CD14-positive monocyte (primary cell): ENCODE data around the gene TECRL. TPM values are rescaled to one million over a fixed set of nuclear protein-coding genes. Genes with fewer than 3 reads are reported as not detected.

Source experiments
- DNase-seq, 3 donors: peaks; one replicate each; pipeline ENCODE4 v3.0.0-alpha.2; 2011 to 2022
- H2AFZ ChIP-seq: 2 replicates; pipeline ENCODE4 v1.6.0; 2012; ENCODE audit warnings: mild to moderate bottlenecking, low read depth, low read length, inconsistent platforms; ENCODE audit not compliant: insufficient read depth, poor library complexity, severe bottlenecking
- H3K27ac ChIP-seq, 2 donors: 1 replicate in 1 of 2; 2 replicates in 1 of 2; pipeline ENCODE4 v1.5.1; 2012 to 2013; ENCODE audit warnings: low read length in 2 of 2, control low read depth in 1 of 2, inconsistent platforms in 1 of 2, low read depth in 1 of 2, mild to moderate bottlenecking in 1 of 2
- H3K27me3 ChIP-seq, 2 donors: one replicate each; pipeline versions ENCODE4 v1.6.0 to v1.6.1; 2011 to 2013; ENCODE audit warnings: low read length in 2 of 2; ENCODE audit not compliant: control insufficient read depth in 2 of 2, insufficient read depth in 2 of 2
- H3K36me3 ChIP-seq, 2 donors: replicated peaks in 1 of 2; 1 replicate in 1 of 2; 2 replicates in 1 of 2; pipeline versions ENCODE4 v1.5.1 to v1.6.1; 2012 to 2013; ENCODE audit warnings: low read length in 2 of 2, control low read depth in 1 of 2, inconsistent platforms in 1 of 2, mild to moderate bottlenecking in 1 of 2; ENCODE audit not compliant: insufficient read depth in 2 of 2, control insufficient read depth in 1 of 2
- H3K4me1 ChIP-seq, 2 donors: 1 replicate in 1 of 2; 2 replicates in 1 of 2; pipeline versions ENCODE4 v1.5.1 to v1.6.1; 2012 to 2013; ENCODE audit warnings: low read length in 2 of 2, control low read depth in 1 of 2, inconsistent platforms in 1 of 2, mild to moderate bottlenecking in 1 of 2, moderate library complexity in 1 of 2; ENCODE audit not compliant: insufficient read depth in 2 of 2, control insufficient read depth in 1 of 2
- H3K4me2 ChIP-seq: replicated peaks from 2 replicates; pipeline ENCODE3; 2012; ENCODE audit warnings: low read length, moderate library complexity, mild to moderate bottlenecking; ENCODE audit not compliant: poor library complexity, severe bottlenecking; ENCODE audit errors: extremely low read depth
- H3K4me3 ChIP-seq, 3 experiments: fragments of 200-600 bp in 1 of 3; sonication (generic) in 1 of 3; replicated peaks in 1 of 3; 1 replicate in 2 of 3; 2 replicates in 1 of 3; pipeline ENCODE4 v1.5.1; 2011 to 2013; ENCODE audit warnings: low read length in 3 of 3, mild to moderate bottlenecking in 3 of 3, control low read depth in 2 of 3, low read depth in 2 of 3, inconsistent platforms in 1 of 3, moderate library complexity in 1 of 3
- H3K79me2 ChIP-seq: 2 replicates; pipeline ENCODE4 v1.6.0; 2012; ENCODE audit warnings: mild to moderate bottlenecking, control low read depth, inconsistent platforms, low read length, moderate library complexity; ENCODE audit not compliant: insufficient read depth
- H3K9ac ChIP-seq: 2 replicates; pipeline ENCODE4 v1.6.0; 2017; ENCODE audit warnings: low read length, mild to moderate bottlenecking; ENCODE audit not compliant: insufficient read depth, poor library complexity, severe bottlenecking
- H3K9me3 ChIP-seq, 2 donors: replicated peaks in 1 of 2; 1 replicate in 1 of 2; 2 replicates in 1 of 2; pipeline versions ENCODE4 v1.5.1 to v1.6.1; 2012 to 2013; ENCODE audit warnings: low read length in 2 of 2, control low read depth in 1 of 2; ENCODE audit not compliant: control insufficient read depth in 1 of 2, insufficient read depth in 1 of 2
- H4K20me1 ChIP-seq: 2 replicates; pipeline ENCODE4 v1.6.0; 2012; ENCODE audit warnings: mild to moderate bottlenecking, low read length, control low read depth, moderate library complexity; ENCODE audit not compliant: insufficient read depth
- H3K27ac Mint-ChIP-seq, 7 donors: one replicate each; pipeline ENCODE4 v1.8.0; 2020; ENCODE audit warnings: mild to moderate bottlenecking in 7 of 7, mixed read lengths in 7 of 7, moderate library complexity in 6 of 7, inconsistent platforms in 2 of 7
- H3K27me3 Mint-ChIP-seq, 3 donors: one replicate each; pipeline ENCODE4 v1.8.0; 2021 to 2022; ENCODE audit warnings: low read depth in 3 of 3, mild to moderate bottlenecking in 3 of 3, mixed read lengths in 3 of 3, moderate library complexity in 3 of 3, inconsistent platforms in 1 of 3
- H3K36me3 Mint-ChIP-seq, 2 donors: one replicate each; pipeline ENCODE4 v1.8.0; 2020; ENCODE audit warnings: mixed read lengths in 2 of 2, inconsistent platforms in 1 of 2, mild to moderate bottlenecking in 1 of 2
- H3K4me1 Mint-ChIP-seq: one replicate; pipeline ENCODE4 v1.8.0; 2020; ENCODE audit warnings: mild to moderate bottlenecking, mixed read lengths
- H3K4me3 Mint-ChIP-seq, 2 donors: one replicate each; pipeline ENCODE4 v1.8.0; 2020; ENCODE audit warnings: mild to moderate bottlenecking in 2 of 2, mixed read lengths in 2 of 2, moderate library complexity in 1 of 2
- H3K9me3 Mint-ChIP-seq, 7 donors: one replicate each; pipeline ENCODE4 v1.8.0; 2020 to 2022; ENCODE audit warnings: mixed read lengths in 7 of 7, mild to moderate bottlenecking in 6 of 7, moderate library complexity in 6 of 7, inconsistent platforms in 2 of 7
- CTCF ChIP-seq: fragments of 200-600 bp; IDR thresholded peaks from one replicate; pipeline ENCODE4 v1.8.0; 2022; ENCODE audit warnings: antibody characterized with exemption, mild to moderate bottlenecking
- WGBS: methylation state at CpG from one replicate; pipeline ENCODE4 v1.1.5; 2013; ENCODE audit warnings: missing lambda C conversion rate; ENCODE audit not compliant: insufficient coverage; 5-methylcytosine and 5-hydroxymethylcytosine counted together
- intact Hi-C, 2 donors: fragments of 100-400 bp; cut with micrococcal nuclease; formaldehyde crosslinking; loops; one replicate each; pipeline versions ENCODE4 v1.15.0 to v1.15.1; 2023
- polyA plus RNA-seq, 3 donors: library from polyadenylated mRNA; depleted of rRNA in 1 of 3; unstranded in 2 of 3; stranded (reverse) in 1 of 3; fragments of 300-500 nt in 2 of 3; fragments of >200 nt in 1 of 3; fragmentation: Illumina TruSeq in 2 of 3; gene quantifications; 1 replicate in 2 of 3; 2 replicates in 1 of 3; pipeline ENCODE4 v1.2.3, GENCODE V29; 2012 to 2021

The TECRL gene
- polyA plus RNA-seq, 3 donors = not detected

GRCh38 chr4:64271601-64272081 lies 137.6 kb downstream of the TECRL start:
- H3K27ac Mint-ChIP-seq = no peak overlapping the region
- peaks cover 0 to 12% (median 2%) of the 10 kb centered on the region in 7 donors for H3K9me3 Mint-ChIP-seq
- DNase-seq = no peak
- Histone ChIP-seq H3K4me2 (no peak overlapping the region), H3K27ac (no peak overlapping the region), H3K27me3 (no peaks in the 10 kb centered on the region), H3K4me1 (no peaks in the 10 kb centered on the region), H3K36me3 (no peaks in the 10 kb centered on the region), H3K4me3 (no peak overlapping the region), H3K79me2 (no peaks in the 10 kb centered on the region), H3K9me3 (peaks cover 4 to 15% of the 10 kb centered on the region in 2 donors), H4K20me1 (no peaks in the 10 kb centered on the region), H3K9ac (no peak overlapping the region), H2AFZ (no peak overlapping the region)
- H3K36me3 Mint-ChIP-seq = no peaks in the 10 kb centered on the region
- no peak for TF ChIP-seq CTCF
- intact Hi-C loops = no loop called here
- H3K4me3 Mint-ChIP-seq = no peak overlapping the region
- H3K27me3 Mint-ChIP-seq = no peaks in the 10 kb centered on the region
- WGBS = 79% methylated on average over 9 of the region's 9 CpGs
- H3K4me1 Mint-ChIP-seq = no peaks in the 10 kb centered on the region

GRCh38 chr4:64266669-64267068 lies 142.6 kb downstream of the TECRL start:
- Mint-ChIP-seq H3K27ac (no peak overlapping the region), H3K4me1 (no peaks in the 10 kb centered on the region), H3K27me3 (no peaks in the 10 kb centered on the region), H3K9me3 (peaks cover 0 to 12% (median 4%) of the 10 kb centered on the region in 7 donors), H3K36me3 (no peaks in the 10 kb centered on the region), H3K4me3 (no peak overlapping the region)
- no peaks in the 10 kb centered on the region for H3K36me3 ChIP-seq
- no peak overlapping the region for H2AFZ ChIP-seq
- H4K20me1 ChIP-seq = no peaks in the 10 kb centered on the region
- 91% methylated on average over 2 of the region's 2 CpGs for WGBS
- peaks cover 2 to 17% of the 10 kb centered on the region in 2 donors for H3K9me3 ChIP-seq
- DNase-seq = no peak
- intact Hi-C loops = no loop called here
- H3K27ac ChIP-seq = no peak overlapping the region
- H3K4me2 ChIP-seq = no peak overlapping the region
- H3K79me2 ChIP-seq = no peaks in the 10 kb centered on the region
- H3K9ac ChIP-seq = no peak overlapping the region
- TF ChIP-seq CTCF = no peak
- H3K27me3 ChIP-seq = no peaks in the 10 kb centered on the region
- H3K4me1 ChIP-seq = no peaks in the 10 kb centered on the region
- no peak overlapping the region for H3K4me3 ChIP-seq
